Type B pancreatic cell (in vitro differentiated cells): ENCODE measurements around the gene OBP2A. TPM values are rescaled to one million over a fixed set of nuclear protein-coding genes. Genes with fewer than 3 reads are reported as not detected.
"Not testable (repeated sequence)": the region's sequence is repeated elsewhere in the genome, so short reads cannot be mapped to it uniquely, and the experiment has no call there.

ENCODE experiments used
- DNase-seq: peaks from one replicate; pipeline ENCODE4 v3.0.0; 2021; ENCODE audit warnings: mixed read lengths; ENCODE audit not compliant: unreplicated experiment; ENCODE audit errors: extremely low spot score
- H3K27ac Mint-ChIP-seq: 2 replicates; pipeline ENCODE4 v1.8.0; 2021; ENCODE audit warnings: mild to moderate bottlenecking, mixed read lengths
- H3K27me3 Mint-ChIP-seq: 2 replicates; pipeline ENCODE4 v1.8.0; 2021; ENCODE audit warnings: mixed read lengths
- H3K36me3 Mint-ChIP-seq: 2 replicates; pipeline ENCODE4 v1.8.0; 2021; ENCODE audit warnings: mixed read lengths
- H3K4me1 Mint-ChIP-seq: one replicate; pipeline ENCODE4 v1.8.0; 2021; ENCODE audit warnings: mixed read lengths; ENCODE audit not compliant: unreplicated experiment
- H3K4me3 Mint-ChIP-seq: 2 replicates; pipeline ENCODE4 v1.8.0; 2021; ENCODE audit warnings: mild to moderate bottlenecking, mixed read lengths
- H3K9me3 Mint-ChIP-seq: 2 replicates; pipeline ENCODE4 v1.8.0; 2021; ENCODE audit warnings: mixed read lengths
- total RNA-seq: library from RNA; stranded (reverse); gene quantifications from 2 replicates; pipeline ENCODE4 v1.2.1, GENCODE V29; 2021; ENCODE audit warnings: low replicate concordance
- TF ChIP-seq, protein P1 (sequence below): fragments of 200-600 bp; sonication (generic); conservative IDR thresholded peaks from 2 replicates; pipeline ENCODE4 v1.5.0; 2021; ENCODE audit warnings: antibody characterized with exemption, mild to moderate bottlenecking

Gene OBP2A
- total RNA-seq, 1 donor from 2014 or later: not detected

GRCh38 chr9:135536216-135536615 lies 9.7 kb upstream of the OBP2A start:
- TF ChIP-seq, protein P1, sequence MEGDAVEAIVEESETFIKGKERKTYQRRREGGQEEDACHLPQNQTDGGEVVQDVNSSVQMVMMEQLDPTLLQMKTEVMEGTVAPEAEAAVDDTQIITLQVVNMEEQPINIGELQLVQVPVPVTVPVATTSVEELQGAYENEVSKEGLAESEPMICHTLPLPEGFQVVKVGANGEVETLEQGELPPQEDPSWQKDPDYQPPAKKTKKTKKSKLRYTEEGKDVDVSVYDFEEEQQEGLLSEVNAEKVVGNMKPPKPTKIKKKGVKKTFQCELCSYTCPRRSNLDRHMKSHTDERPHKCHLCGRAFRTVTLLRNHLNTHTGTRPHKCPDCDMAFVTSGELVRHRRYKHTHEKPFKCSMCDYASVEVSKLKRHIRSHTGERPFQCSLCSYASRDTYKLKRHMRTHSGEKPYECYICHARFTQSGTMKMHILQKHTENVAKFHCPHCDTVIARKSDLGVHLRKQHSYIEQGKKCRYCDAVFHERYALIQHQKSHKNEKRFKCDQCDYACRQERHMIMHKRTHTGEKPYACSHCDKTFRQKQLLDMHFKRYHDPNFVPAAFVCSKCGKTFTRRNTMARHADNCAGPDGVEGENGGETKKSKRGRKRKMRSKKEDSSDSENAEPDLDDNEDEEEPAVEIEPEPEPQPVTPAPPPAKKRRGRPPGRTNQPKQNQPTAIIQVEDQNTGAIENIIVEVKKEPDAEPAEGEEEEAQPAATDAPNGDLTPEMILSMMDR: no peak
- H3K27me3 Mint-ChIP-seq: peaks cover 42% of the 10 kb centered on the region
- no peak overlapping the region for H3K4me3 Mint-ChIP-seq
- DNase-seq: no peak
- H3K9me3 Mint-ChIP-seq: no peaks in the 10 kb centered on the region
- no peaks in the 10 kb centered on the region for H3K36me3 Mint-ChIP-seq
- H3K27ac Mint-ChIP-seq: no peak overlapping the region
- H3K4me1 Mint-ChIP-seq: no peaks in the 10 kb centered on the region

GRCh38 chr9:135543262-135543894 lies 2.5 kb upstream of the OBP2A start:
- H3K4me3 Mint-ChIP-seq, DNase-seq, H3K27ac Mint-ChIP-seq, H3K4me1 Mint-ChIP-seq, H3K36me3 Mint-ChIP-seq, H3K9me3 Mint-ChIP-seq: not testable (repeated sequence)
- peaks cover 36% of the 10 kb centered on the region for H3K27me3 Mint-ChIP-seq

DNA sequence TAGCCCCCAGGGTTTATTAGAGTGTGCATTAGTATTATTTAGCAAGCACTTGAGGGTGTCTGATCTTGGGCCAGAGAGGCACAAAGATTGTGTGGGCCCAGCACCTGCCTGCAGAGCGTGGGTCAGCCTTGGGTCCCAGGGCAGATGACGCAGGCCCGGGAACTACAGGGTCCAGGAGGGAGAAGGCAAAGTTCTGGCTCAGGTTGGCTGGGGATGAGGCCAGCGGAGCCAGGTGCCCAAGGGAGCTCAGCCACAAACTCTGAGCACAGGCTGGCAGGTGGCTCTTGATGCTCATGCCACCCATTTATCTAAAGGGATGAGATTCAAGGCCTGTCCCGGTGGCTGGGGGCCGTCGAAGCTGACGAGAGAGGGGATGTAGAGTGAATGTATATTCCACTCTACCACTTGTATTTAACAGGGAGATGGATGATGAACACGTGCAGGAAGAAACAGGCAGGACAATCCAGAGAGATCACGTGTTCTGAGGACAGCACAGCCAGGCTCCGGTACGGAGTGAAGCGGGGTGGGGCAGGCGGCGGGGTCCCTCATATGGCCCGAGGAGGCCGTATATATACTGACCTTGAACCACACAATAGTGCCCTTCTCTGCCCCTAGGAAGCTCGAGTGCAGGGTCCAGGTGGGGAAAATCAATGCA lies 818 bp upstream of the OBP2A start:
- TF ChIP-seq, protein P1: no peak
- Mint-ChIP-seq H3K4me1 (peaks cover 7% of the 10 kb centered on the region), H3K27ac (no peak overlapping the region), H3K9me3 (no peaks in the 10 kb centered on the region), H3K27me3 (peaks cover 27% of the 10 kb centered on the region), H3K4me3 (no peak overlapping the region), H3K36me3 (no peaks in the 10 kb centered on the region)
- DNase-seq: no peak

DNA sequence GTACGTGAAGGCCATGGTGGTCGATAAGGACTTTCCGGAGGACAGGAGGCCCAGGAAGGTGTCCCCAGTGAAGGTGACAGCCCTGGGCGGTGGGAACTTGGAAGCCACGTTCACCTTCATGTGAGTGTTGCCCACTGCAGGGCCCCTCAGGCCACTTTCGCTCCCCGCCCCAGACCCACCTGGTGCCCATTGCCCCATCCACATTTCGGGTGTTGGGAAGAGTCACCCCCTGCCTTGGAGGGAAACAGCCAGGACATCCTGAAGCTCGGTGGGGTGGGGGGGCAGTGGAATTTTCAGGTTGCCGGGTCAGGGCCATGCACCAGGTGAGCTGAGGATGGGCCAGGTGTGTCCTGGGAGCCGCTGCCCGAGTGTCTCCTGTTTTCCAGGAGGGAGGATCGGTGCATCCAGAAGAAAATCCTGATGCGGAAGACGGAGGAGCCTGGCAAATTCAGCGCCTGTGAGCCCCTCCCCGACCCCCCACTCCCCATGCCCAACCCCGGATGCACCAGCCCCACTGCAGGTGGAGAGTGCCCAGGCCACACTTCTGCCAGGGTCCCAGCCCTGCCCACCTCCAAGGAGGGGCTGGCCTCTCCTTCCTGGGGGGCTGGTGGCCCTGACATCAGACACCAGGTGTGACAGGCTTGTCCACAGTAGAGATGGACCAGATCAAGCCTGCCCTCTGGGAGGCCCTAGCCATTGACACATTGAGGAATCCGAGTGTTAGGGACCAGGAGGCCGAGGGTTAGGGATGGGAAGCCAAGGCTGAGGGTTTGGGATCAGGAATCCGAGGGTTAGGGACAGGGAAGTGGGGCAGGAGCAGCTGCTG lies 1.1 kb downstream of the OBP2A start:
- H3K27me3 Mint-ChIP-seq: peaks cover 17% of the 10 kb centered on the region
- H3K36me3 Mint-ChIP-seq, H3K9me3 Mint-ChIP-seq, H3K27ac Mint-ChIP-seq, H3K4me1 Mint-ChIP-seq, H3K4me3 Mint-ChIP-seq, DNase-seq: not testable (repeated sequence)

DNA sequence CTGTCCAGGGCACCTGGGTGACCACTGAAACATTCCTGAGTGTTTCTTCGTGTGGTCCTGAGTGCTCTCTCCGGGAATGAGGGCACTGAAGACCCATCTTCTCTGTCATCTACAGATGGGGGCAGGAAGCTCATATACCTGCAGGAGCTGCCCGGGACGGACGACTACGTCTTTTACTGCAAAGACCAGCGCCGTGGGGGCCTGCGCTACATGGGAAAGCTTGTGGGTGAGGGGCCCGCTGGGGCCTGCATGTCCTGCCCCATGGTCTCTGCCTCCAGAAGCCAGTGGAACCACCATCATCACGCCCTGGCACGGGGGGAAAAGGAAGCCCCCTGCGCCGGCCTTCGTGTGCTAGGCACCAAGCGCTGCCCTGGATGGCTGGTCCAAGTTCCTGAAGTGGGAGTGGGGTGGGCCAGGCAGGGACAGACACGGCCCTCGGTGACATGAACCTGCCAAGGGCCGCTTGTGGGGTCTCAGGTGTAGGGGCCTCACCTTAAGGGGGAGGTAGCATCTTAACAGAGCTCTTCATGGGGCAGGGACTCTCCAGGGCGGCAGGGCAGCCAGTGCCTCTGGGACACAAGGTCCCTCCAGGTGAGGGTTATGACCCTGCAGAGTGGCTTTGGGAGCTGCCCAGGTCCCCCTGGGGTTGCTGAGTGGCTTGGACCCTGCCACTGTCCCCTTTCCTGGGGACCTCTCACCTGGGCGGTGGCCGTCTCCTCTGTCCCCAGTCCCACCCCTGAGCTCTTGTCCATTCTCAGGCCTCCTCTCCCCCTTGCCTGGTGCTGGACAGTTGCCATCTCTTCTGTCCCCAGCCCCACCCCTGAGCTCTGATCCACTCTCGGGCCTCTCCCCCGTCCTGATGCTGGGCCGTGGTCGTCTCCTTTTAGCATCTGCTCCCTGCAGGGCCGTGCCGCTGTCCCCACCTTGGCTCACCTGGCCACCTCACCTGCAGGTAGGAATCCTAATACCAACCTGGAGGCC lies 2.1 kb downstream of the OBP2A start:
- TF ChIP-seq, protein P1: no peak
- peaks cover 7% of the 10 kb centered on the region for H3K4me1 Mint-ChIP-seq
- H3K27ac Mint-ChIP-seq: no peak overlapping the region
- no peaks in the 10 kb centered on the region for H3K9me3 Mint-ChIP-seq
- no peaks in the 10 kb centered on the region for H3K36me3 Mint-ChIP-seq
- H3K27me3 Mint-ChIP-seq: peaks cover 13% of the 10 kb centered on the region
- DNase-seq: no peak
- H3K4me3 Mint-ChIP-seq: no peak overlapping the region

DNA sequence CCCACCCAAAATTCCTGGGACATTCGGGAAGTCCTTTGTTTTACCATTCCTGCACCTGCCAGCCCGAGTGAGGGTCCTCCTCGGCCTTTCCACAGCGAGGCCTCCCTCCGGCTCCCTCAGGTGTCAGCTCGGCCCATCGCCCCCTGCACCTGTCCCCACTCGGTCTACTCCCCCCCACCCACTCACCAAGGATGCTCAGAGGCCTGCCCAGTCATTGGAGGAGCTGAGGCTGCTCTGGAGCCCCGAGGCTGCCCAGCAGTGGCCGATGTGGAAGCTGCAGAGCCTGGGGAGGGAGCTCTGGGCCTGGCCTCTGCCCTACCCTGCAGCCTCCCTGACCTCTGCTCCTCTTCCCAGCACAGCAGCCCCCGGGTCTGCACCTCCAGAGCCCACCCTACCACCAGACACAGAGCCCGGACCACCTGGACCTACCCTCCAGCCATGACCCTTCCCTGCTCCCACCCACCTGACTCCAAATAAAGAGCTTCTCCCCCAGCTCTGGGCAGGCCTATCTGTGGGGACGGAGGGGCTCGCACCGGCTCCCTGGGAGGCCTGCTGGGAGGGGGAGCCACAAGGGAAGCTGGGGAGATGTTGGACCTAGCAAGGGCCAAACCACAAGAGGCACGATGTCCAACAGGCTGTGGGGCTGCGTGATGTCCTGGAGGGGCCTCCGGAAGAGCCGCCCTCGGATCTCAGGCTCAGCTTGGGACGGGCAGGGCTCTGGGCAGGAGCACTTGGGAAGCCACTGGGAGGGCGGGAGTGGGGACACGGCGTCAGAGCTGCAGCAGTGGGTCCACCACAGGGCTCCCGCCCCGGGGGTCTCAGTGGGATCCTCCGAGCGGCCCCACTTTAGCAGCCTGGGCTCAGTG lies 3.8 kb downstream of the OBP2A start:
- not testable (repeated sequence) for H3K4me1 Mint-ChIP-seq, H3K27ac Mint-ChIP-seq, H3K9me3 Mint-ChIP-seq, H3K36me3 Mint-ChIP-seq, H3K27me3 Mint-ChIP-seq, DNase-seq, H3K4me3 Mint-ChIP-seq
